RWPE2 (cell line): ENCODE measurements around the gene ACAD11.

Experiments
- ATAC-seq: fragments of 200-7000 bp; cut with Tn5 transposase; 3 replicates; pipeline ENCODE4 v1.9.1; 2021; ENCODE audit warnings: low read depth
- DNase-seq: peaks from one replicate; pipeline ENCODE4 v3.0.0-alpha.2; 2020; ENCODE audit warnings: low spot score
- H3K27ac ChIP-seq: fragments of 450-650 bp; 2 replicates; pipeline ENCODE4 v1.5.1; 2017; ENCODE audit warnings: mild to moderate bottlenecking; ENCODE audit not compliant: poor library complexity, severe bottlenecking
- H3K27me3 ChIP-seq: fragments of 250-450 bp; sonication (Bioruptor Pico); 2 replicates; pipeline ENCODE4 v1.5.1; 2021; ENCODE audit warnings: mild to moderate bottlenecking, moderate library complexity; ENCODE audit not compliant: insufficient read depth, poor library complexity, severe bottlenecking
- H3K36me3 ChIP-seq: fragments of 250-450 bp; sonication (Bioruptor Pico); 2 replicates; pipeline ENCODE4 v1.5.1; 2020; ENCODE audit warnings: low read depth, mild to moderate bottlenecking, moderate library complexity
- H3K4me1 ChIP-seq: fragments of 250-450 bp; sonication (Bioruptor Pico); 2 replicates; pipeline ENCODE4 v1.5.1; 2021; ENCODE audit warnings: mild to moderate bottlenecking, moderate library complexity; ENCODE audit not compliant: insufficient read depth, poor library complexity, severe bottlenecking
- H3K4me3 ChIP-seq: fragments of 250-450 bp; sonication (Bioruptor Pico); 2 replicates; pipeline ENCODE4 v1.5.1; 2021; ENCODE audit warnings: mild to moderate bottlenecking, moderate library complexity; ENCODE audit not compliant: severe bottlenecking
- H3K9me3 ChIP-seq: fragments of 250-450 bp; sonication (Bioruptor Pico); 2 replicates; pipeline ENCODE4 v1.5.1; 2021; ENCODE audit warnings: mild to moderate bottlenecking, moderate library complexity; ENCODE audit not compliant: severe bottlenecking
- CTCF ChIP-seq: fragments of 450-650 bp; IDR thresholded peaks from one replicate; pipeline ENCODE4 v1.5.1; 2017; ENCODE audit warnings: mild to moderate bottlenecking, moderate library complexity; ENCODE audit not compliant: poor library complexity, severe bottlenecking

Gene ACAD11

GRCh38 chr3:132659000-132659364, 627 bp downstream of the ACAD11 start:
- Histone ChIP-seq H3K4me1 (peaks cover 15% of the 10 kb centered on the region), H3K36me3 (peaks cover 9% of the 10 kb centered on the region; the same call in 1 of the 2 replicates), H3K9me3 (no peaks in the 10 kb centered on the region), H3K4me3 (peak overlapping the region; percentile 98), H3K27me3 (no peaks in the 10 kb centered on the region), H3K27ac (peak overlapping the region; percentile 71)
- ATAC-seq (peak; percentile 1; the same call in 1 of the 3 replicates), DNase-seq (no peak)
- TF ChIP-seq CTCF = no peak

- peaks cover 9% of the 10 kb centered on the region; the same call in 1 of the 2 replicates for H3K36me3 ChIP-seq
- H3K27me3 ChIP-seq = no peaks in the 10 kb centered on the region
- H3K9me3 ChIP-seq = no peaks in the 10 kb centered on the region
- H3K4me3 ChIP-seq = peak overlapping the region; percentile 98
- H3K27ac ChIP-seq = peak overlapping the region; percentile 71
- no peak for DNase-seq
- peaks cover 15% of the 10 kb centered on the region for H3K4me1 ChIP-seq
- ATAC-seq = no peak
- TF ChIP-seq CTCF = no peak
Measured at GRCh38 chr3:132657869-132658747, 1.5 kb downstream of the ACAD11 start.

GRCh38 chr3:132655471-132655870, 4.1 kb downstream of the ACAD11 start:
- TF ChIP-seq CTCF = no peak
- Histone ChIP-seq H3K36me3 (no peaks in the 10 kb centered on the region), H3K27ac (no peak overlapping the region), H3K4me1 (peaks cover 8% of the 10 kb centered on the region), H3K4me3 (no peak overlapping the region), H3K9me3 (no peaks in the 10 kb centered on the region), H3K27me3 (no peaks in the 10 kb centered on the region)
- no peak for DNase-seq
- ATAC-seq = no peak

- no peak overlapping the region for H3K4me3 ChIP-seq
Measured at GRCh38 chr3:132654721-132655120, 4.9 kb downstream of the ACAD11 start.

More at GRCh38 chr3:132654721-132655120, 4.9 kb downstream of the ACAD11 start:
- Histone ChIP-seq H3K27me3 (no peaks in the 10 kb centered on the region), H3K9me3 (no peaks in the 10 kb centered on the region), H3K27ac (no peak overlapping the region), H3K4me1 (peaks cover 8% of the 10 kb centered on the region), H3K36me3 (no peaks in the 10 kb centered on the region)
- ATAC-seq (no peak), DNase-seq (no peak)
- no peak for TF ChIP-seq CTCF
